Stimulated activated CD4-positive, alpha-beta T cell treated with anti-CD3 and anti-CD28 coated beads, Interleukin-4, amount 100 ng/mL, for 4 hours (primary cell): ENCODE data around the gene COL27A1.
A peak's percentile ranks its signal among the peaks of the same experiment; 100 is the strongest.
"Not testable (repeated sequence)": the region's sequence is repeated elsewhere in the genome, so short reads cannot be mapped to it uniquely, and the experiment has no call there.

ENCODE experiments used
- DNase-seq, 2 experiments: peaks; one replicate each; pipeline ENCODE4 v3.0.0-alpha.2; 2020

COL27A1 gene

GRCh38 chr9:114329625-114330022 lies 174.3 kb downstream of the COL27A1 start, which contains the start of gene ORM2:
ORM2 (plus strand) TSS chr9:114329869; CDS start chr9:114329905, 36 bp downstream.
- not testable (repeated sequence) for DNase-seq

DNA sequence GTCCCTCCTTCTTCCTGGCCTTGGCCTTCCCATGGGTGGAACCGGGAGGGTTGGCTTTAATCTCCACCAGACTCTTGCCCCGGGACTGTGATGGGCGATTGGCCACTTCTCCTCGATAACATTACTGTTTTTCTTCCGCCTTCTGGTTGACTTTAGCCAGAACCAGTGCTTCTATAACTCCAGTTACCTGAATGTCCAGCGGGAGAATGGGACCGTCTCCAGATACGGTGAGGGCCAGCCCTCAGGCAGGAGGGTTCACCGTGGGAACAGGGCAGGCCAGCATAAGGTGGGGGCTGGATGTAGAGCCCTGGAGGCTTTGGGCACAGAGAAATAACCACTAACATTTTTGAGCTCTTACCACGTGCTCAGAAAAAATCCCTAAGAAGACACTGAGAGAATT lies 175.3 kb downstream of the COL27A1 start:
- DNase-seq: no peak

DNA sequence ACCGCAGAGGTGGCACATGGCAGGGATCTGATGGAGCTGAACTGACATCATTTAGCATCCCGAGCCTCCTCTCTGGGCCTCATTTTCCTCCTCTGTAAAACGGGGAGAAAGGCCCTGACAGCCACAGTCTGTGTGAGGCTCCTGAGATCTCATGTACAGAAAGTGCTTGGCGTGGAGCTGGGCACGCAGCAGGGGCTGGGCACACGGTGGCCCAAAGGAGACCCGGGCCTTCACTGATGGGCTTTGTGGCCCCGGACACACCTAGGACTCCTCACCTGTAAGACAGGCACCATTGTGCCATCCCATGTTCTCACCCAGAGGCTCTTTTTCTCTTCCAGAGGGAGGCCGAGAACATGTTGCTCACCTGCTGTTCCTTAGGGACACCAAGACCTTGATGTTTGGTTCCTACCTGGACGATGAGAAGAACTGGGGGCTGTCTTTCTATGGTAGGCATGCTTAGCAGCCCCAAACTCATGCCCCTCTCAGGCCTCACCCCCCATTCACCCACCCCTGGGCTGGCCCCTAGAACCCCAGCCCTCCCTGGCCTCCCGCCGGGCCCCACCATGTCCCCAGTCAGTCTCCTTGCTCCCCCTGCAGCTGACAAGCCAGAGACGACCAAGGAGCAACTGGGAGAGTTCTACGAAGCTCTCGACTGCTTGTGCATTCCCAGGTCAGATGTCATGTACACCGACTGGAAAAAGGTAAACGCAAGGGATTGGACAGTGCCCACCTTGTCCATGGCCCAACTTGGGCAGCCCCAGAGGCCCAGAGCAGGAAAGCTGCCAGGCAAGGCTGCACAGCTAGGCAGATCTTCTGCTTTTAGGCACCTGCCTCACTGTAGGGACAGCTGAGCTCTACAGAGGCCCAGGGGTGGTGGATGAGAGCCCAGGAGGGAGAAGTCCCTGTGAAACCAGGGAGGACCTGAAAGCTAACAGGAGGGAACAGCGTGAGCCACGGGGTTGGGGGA lies 176.2 kb downstream of the COL27A1 start:
- DNase-seq: not testable (repeated sequence)

DNA sequence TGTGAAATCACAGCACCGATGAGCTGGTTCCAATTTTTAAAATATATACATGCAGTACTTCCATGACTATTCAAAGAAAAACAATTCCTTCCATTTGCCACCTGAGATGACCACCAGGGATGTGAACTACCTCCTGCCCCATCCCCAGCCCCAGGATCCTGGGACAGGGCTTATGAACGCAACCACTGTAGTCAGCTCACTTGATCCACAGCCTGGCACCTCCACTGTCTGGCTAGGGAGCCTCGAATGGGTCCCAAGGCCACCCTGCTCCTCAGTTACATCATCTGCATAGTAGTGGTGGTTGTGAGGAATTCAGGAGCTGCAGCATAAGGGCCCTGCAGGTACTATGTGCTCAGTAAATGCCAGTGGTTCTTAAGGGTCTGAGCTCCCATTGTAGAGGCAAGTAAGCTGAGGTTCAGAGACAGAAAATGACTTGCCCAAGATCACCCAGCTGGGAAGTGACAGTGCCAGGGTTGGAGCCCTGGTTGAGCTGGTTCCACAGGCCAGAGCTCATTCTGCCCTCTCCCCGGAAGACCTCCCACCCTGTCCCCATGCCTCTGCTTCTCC lies 177.2 kb downstream of the COL27A1 start:
- not testable (repeated sequence) for DNase-seq

- DNase-seq: not testable (repeated sequence)
Observed at GRCh38 chr9:114333718-114334117, 178.4 kb downstream of the COL27A1 start.

- DNase-seq: no peak
Observed at GRCh38 chr9:114334490-114334889, 179.2 kb downstream of the COL27A1 start.

DNA sequence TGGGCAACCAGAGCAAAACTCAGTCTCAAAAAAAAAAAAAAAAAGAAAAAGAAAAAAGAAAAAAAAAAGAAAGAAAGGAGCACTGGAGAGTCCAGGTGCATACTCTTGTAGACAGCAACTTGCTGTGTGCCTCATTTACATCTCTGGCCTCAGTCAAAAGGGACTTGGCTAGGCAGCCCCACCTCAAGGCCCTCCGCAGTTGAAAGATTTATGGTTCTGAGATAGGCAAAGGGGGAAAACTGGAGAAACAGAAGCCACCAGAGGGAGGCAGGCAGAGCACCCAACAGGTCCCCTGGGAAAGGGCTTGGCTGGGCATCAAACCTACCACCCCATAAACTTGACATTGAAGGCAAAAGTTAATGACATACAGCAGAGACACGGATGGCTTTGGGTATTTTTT lies 180.4 kb downstream of the COL27A1 start:
- DNase-seq: no peak

- no peak for DNase-seq
Observed at GRCh38 chr9:114336157-114336556, 180.8 kb downstream of the COL27A1 start.

DNA sequence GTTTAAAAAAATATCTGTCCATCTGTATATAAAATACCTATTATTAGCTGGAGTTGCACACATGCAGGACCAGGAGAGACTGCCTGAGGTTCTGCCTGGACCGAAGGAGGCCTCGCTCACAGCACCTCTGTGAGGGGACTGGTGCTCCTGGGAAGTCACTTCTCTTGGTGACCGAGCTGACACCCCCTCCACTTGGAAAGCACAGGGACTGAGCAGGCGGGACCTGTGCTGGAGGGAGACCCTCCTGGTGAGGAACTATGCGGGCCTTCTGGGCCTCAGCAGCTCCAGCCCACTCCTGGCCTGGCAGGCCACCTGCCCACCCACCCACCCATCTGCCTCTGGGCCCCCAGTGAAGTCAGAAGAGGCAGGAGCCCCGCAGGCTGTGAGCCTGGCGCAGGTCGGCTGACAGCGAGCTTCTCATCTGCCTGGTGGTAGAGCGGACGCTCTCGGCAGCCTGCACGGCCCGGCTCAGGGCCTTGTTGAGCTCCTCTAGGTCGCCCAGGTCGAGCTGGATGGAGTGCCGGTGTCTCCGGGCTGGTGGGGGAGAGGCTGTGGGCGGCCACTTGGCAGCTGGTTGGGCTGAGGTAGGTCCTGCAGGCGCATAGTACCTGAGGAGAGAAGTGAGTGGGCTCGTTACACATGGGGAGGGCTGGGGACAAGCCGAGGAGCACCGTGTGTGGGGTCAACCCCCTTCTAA lies 181.5 kb downstream of the COL27A1 start:
- no peak for DNase-seq

GRCh38 chr9:114338187-114338586 lies 182.8 kb downstream of the COL27A1 start:
- DNase-seq: no peak

DNA sequence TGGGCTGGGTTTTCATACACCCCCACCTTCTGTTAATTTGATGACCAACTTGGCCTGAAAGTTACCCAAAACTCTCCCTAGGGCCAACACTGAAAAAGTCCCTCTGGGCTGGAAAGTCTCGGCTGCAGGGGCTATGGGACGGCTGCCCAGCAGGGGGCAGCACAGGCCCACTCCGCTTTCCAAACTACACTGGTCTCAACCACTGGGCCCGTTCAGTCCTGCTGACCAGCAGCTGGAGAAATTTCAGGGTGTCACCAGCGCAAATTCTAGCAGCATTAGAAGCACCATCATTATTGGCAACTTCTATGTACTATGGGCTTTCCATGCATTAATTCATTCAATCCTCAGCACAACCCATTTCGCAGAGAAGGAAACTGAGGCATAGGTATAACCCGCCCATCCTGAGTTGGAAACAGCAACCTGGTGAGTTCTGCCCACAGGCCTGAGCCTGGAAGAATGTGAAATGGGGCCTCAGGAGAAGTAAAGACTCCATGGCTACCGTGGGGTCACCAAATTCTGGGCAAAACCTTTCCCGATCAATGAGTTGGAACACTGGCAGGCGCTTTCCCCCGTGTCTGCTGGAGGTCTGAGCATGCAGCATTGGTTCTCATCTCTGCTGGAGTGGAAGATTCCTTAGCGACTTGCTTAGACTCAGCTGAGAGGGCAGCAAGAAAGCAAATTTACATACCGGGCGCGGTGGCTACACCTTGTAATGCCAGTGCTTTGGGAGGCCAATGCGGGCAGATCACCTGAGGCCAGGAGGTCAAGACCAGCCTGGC lies 184.0 kb downstream of the COL27A1 start:
- DNase-seq: peak; percentile 32 to 63

DNA sequence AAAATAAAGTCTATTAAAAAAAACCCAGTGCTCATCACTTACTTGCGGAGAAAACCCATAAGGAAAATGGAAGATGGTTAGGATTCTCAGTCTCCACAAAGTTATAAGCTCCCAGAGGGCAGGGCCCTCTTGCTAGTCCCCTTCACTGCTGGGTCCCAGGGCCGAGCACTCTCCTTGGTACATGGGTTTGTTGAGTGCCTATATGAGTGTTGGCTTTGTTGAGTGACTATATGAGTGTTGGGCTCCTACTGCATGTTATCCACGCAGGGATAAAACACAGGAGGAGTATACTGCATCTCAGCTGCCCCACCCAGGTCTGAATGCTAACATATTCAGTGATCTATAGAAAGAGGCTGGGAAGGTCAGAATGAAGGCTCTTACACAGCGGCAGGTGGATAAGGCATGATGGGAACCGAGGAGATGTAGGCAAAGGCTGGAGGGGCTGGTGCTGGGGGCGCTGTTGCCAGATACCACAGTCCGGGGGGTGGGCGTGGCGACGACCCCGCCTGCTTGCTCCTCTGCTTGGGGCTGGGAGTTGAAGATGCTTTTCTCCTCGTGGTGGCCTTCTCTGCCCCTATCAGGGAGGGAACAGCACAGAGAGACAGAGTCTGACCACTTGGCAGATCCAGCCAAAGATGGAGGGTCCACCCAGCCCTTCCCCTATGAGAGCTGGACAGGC lies 186.0 kb downstream of the COL27A1 start:
- DNase-seq: no peak

DNA sequence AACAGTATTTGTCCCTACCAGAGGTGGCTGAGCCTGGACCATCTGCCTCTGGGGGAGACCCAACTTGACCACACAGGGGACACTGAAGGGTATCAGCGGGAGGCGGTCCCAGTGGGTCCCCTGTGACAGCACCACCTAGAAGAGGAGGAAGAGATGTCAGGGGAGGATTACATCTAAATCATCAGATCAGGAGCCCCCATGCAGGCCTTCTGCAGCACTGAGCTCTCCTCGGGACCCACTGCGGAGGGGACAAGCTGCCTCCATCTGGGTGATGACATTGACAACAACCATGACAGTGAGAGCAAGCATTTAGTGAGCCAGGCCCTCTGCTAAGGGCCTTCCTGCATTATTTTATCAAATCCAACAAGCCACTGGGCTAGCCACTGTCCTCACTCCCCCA lies 186.7 kb downstream of the COL27A1 start:
- DNase-seq: no peak

GRCh38 chr9:114342755-114343440 lies 187.6 kb downstream of the COL27A1 start:
- DNase-seq: no peak

DNA sequence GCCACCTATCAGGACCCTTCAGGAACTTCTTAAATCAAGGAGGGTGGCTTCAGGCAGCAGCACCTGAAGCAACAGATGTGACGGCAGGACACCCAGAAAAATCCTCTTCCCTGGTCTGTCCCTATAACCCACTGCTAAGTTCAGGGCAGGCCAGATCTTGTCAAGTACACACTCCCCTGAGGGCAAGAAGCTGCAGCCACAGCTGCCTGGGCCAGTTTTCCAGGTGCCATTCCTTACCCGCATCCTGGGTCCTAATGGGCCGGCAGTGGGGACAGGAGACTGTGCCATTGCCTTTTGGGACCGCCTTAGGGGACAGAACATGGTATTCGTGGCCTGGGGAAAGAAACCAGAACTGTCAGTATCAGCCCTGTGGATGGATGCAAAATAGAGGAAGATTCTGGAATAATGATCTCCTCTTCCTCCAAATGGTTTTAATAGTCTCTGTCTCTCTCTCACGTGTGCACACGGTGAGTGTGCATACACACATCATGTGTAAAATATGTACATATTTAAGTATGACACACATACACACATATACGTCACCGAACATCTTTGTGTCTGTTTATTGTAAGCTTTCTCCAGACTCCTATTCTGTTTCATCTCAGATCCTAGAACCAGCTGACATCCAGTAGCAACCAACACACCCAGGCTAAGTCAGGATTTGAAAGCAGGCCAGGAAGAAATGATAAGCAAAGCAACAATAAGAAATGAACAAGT lies 188.3 kb downstream of the COL27A1 start:
- DNase-seq: no peak

DNA sequence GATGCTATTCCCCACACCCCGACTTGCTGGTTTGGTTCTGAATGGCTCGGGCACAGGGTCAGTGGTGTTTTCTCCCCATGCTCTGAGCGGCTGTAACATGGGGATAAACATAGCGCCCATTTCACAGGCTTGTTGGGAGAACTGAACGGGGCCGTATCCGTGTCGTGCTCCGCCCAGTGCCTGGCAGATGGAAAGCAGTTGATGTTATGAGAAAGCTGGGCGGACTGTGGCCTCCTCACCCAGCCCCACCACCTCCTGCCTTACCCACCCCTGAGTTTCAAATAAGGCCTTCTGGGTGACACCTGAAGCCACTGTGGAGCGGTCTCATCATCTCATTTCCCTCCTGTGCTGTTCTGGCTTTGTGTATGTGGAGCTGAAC lies 188.8 kb downstream of the COL27A1 start:
- no peak for DNase-seq

DNA sequence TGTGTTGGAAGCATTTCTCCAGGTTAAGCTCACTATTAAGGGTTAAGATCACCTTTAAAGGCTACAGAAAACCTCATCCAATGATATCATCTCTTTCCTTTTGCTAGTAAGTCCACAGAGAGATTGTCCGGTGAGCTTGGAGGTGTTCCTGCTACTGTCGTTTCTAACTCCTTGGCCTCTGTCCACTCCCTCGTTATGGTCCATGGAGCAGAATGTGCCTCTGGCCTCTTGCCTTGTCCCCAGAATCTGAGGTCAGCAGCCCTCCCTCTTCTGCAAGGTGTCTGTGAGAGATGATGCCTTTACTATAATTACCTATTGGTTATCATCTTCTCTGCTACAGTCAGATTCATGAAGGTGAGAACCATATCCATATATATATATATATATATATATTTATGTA lies 189.4 kb downstream of the COL27A1 start:
- DNase-seq: no peak

DNA sequence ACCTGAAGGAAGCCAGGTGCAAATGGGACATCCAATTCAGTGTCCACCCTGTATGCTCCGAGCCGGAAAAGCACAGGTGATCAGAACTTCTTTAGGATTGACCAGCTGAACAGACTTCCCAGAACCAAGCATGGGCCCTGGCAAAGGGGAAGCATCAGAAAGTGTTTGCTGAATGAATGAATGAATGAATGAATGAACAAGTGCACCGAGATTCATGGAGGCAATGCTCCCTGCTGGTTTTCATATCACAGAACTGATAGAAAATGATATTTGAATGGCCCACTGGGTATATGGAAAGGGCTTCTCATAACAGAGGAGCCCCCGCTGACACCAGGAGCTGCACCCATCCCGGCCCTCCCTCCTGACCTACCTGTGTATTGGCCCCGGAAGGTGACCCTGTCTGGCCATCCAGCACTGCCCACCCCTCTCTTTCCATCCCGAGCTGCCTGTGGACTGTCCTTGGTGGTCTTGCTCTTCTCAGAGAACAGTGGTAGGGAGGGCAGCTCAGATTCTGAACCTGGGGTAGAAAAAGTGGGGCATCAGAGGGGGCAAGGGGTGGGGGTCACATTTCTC lies 190.2 kb downstream of the COL27A1 start:
- DNase-seq: no peak

- no peak for DNase-seq
Observed at GRCh38 chr9:114346146-114346545, 190.8 kb downstream of the COL27A1 start.

DNA sequence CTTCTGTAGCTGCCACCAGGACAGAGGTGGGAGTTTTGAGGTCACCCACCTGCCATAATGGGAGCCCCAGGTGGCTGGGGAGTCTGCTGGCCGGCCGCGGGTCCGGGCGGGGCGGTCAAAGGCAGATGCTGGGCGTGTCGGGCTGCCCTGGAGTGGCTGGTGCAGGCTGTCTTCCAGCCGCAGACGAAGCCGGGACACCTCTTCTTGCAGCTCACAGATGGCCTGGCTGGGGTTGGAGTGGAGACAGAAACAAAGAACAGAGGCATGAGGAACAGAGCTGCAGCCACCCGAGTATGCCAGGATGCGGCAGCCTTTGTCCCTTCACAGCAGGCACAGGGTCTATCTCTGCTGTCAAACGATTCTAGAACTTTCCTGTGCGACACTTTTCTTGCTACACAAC lies 192.3 kb downstream of the COL27A1 start:
- DNase-seq: no peak
